K562 (cell line): Measurements from ENCODE around the gene DHCR24. TPM values are rescaled to one million over a fixed set of nuclear protein-coding genes. Genes with fewer than 3 reads are reported as not detected.

Source experiments
- ATAC-seq: fragments of 200-7000 bp; cut with Tn5 transposase; 3 replicates; pipeline ENCODE4 v1.9.1; 2020; ENCODE audit warnings: moderate library complexity
- BruUV-seq: library from RNA; stranded (reverse); fragments of 400-500 nt; replicated peaks from 2 replicates; lab custom pipeline; 2021; lab: Mats Ljungman, UMichigan
- CTCF ChIA-PET: fragments of 300-600 bp; formaldehyde crosslinking; extraction: SDS; loops from one replicate; lab custom pipeline; 2021; ENCODE audit warnings: low intra/inter-chr PET ratio; lab: Yijun Ruan, JAX
- POLR2A ChIA-PET: fragments of 300-600, 350-650 bp; sonication (Branson Sonifier 250); formaldehyde crosslinking; extraction: SDS; loops from one replicate; lab custom pipeline; 2021; ENCODE audit warnings: antibody characterized with exemption, inconsistent platforms; lab: Yijun Ruan, JAX
- DNase-seq, 4 experiments: peaks; one replicate each; pipeline versions ENCODE4 v3.0.0 to v3.0.0-alpha.2; 2011 to 2018; ENCODE audit warnings: low spot score in 3 of 4, mixed read lengths in 3 of 4; ENCODE audit errors: extremely low read depth in 1 of 4
- FAIRE-seq: peaks from 2 replicates; lab custom pipeline; 2011; peaks lifted over from hg19 to GRCh38; lab: Jason Lieb, UNC
- H2AFZ ChIP-seq: 2 replicates; pipeline ENCODE4 v1.6.0; 2011; ENCODE audit warnings: low read depth, low read length, control low read depth, inconsistent platforms
- H3K27ac ChIP-seq: fragments of 200-600 bp; 3 replicates; pipeline ENCODE4 v1.8.0; 2011; ENCODE audit warnings: low read depth, mild to moderate bottlenecking, control low read depth, inconsistent platforms, low read length, moderate library complexity, mixed read lengths; ENCODE audit errors: extremely low read depth
- H3K27me3 ChIP-seq, 2 experiments: fragments of 300-600 bp in 1 of 2; 2 replicates in 1 of 2; 3 replicates in 1 of 2; pipeline versions ENCODE4 v1.6.0 to v1.8.0; 2011; ENCODE audit warnings: inconsistent platforms in 2 of 2, low read length in 2 of 2, mild to moderate bottlenecking in 1 of 2, mixed read lengths in 1 of 2, moderate library complexity in 1 of 2; ENCODE audit not compliant: control insufficient read depth in 2 of 2, insufficient read depth in 2 of 2
- H3K36me3 ChIP-seq: fragments of 300-600 bp; 3 replicates; pipeline ENCODE4 v1.8.0; 2011; ENCODE audit warnings: mild to moderate bottlenecking, low read length, inconsistent platforms; ENCODE audit not compliant: control insufficient read depth, insufficient read depth
- H3K4me1 ChIP-seq, 2 experiments: fragments of 200-600 bp in 1 of 2; replicated peaks in 1 of 2; 2 replicates in 1 of 2; 3 replicates in 1 of 2; pipeline versions ENCODE4 v1.5.1 to v1.8.0; 2011; ENCODE audit warnings: inconsistent platforms in 2 of 2, low read length in 2 of 2, mild to moderate bottlenecking in 1 of 2, mixed read lengths in 1 of 2, moderate library complexity in 1 of 2; ENCODE audit not compliant: control insufficient read depth in 2 of 2, insufficient read depth in 2 of 2
- H3K4me2 ChIP-seq: 2 replicates; pipeline ENCODE4 v1.6.1; 2011; ENCODE audit warnings: low read length, control low read depth, inconsistent platforms, mixed read lengths; ENCODE audit not compliant: insufficient read depth
- H3K4me3 ChIP-seq: fragments of 200-600 bp; sonication (generic), shearing (Covaris generic); 2 replicates; pipeline ENCODE4 v1.5.1; 2016; ENCODE audit warnings: control low read depth, inconsistent platforms
- H3K79me2 ChIP-seq: fragments of 200-600 bp; 3 replicates; pipeline ENCODE4 v1.8.0; 2011; ENCODE audit warnings: low read length, inconsistent platforms; ENCODE audit not compliant: control insufficient read depth, insufficient read depth
- H3K9ac ChIP-seq, 2 experiments: 2 replicates each; pipeline versions ENCODE4 v1.6.0 to v1.6.1; 2011; ENCODE audit warnings: low read depth in 2 of 2, low read length in 2 of 2, control low read depth in 1 of 2, inconsistent platforms in 1 of 2, mild to moderate bottlenecking in 1 of 2, mixed read lengths in 1 of 2; ENCODE audit not compliant: insufficient read depth in 1 of 2
- H3K9me1 ChIP-seq: one replicate; pipeline ENCODE4 v1.6.0; 2011; ENCODE audit warnings: inconsistent platforms, mild to moderate bottlenecking, low read length, moderate library complexity; ENCODE audit not compliant: control insufficient read depth, insufficient read depth
- H3K9me3 ChIP-seq: replicated peaks from 2 replicates; pipeline ENCODE4 v1.5.1; 2011; ENCODE audit warnings: low read depth, low read length, inconsistent platforms; ENCODE audit not compliant: control insufficient read depth, insufficient read depth
- H4K20me1 ChIP-seq: replicated peaks from 2 replicates; pipeline ENCODE4 v1.6.1; 2011; ENCODE audit warnings: low read length, inconsistent platforms, mixed read lengths; ENCODE audit not compliant: control insufficient read depth, insufficient read depth
- CBFA2T2 ChIP-seq: fragments of 450-650 bp; conservative IDR thresholded peaks from 2 replicates; pipeline ENCODE4 v1.6.1; 2017; ENCODE audit warnings: mild to moderate bottlenecking
- FOXK1 ChIP-seq: sonication (generic); formaldehyde crosslinking; IDR thresholded peaks from 2 replicates; pipeline ENCODE4 v1.8.0; 2022; ENCODE audit warnings: missing genetic modification reagents, mild to moderate bottlenecking, borderline replicate concordance
- GATAD2A ChIP-seq: fragments of 450-650 bp; IDR thresholded peaks from 2 replicates; pipeline ENCODE4 v1.6.1; 2017
- HMG20A ChIP-seq: fragments of 450-650 bp; formaldehyde crosslinking; conservative IDR thresholded peaks from 2 replicates; pipeline ENCODE4 v1.4.0; 2020; ENCODE audit warnings: mild to moderate bottlenecking, mixed read lengths
- MTA1 ChIP-seq: fragments of 450-650 bp; IDR thresholded peaks from 2 replicates; pipeline ENCODE4 v1.6.1; 2017; ENCODE audit warnings: borderline replicate concordance
- RBM15 ChIP-seq: fragments of 200-400 bp; formaldehyde crosslinking; IDR thresholded peaks from 2 replicates; pipeline ENCODE4 v1.6.1; 2018; ENCODE audit warnings: mild to moderate bottlenecking, low read length, moderate library complexity; ENCODE audit not compliant: insufficient read depth
- TCF7L2 ChIP-seq: fragments of 150-350 bp; IDR thresholded peaks from 2 replicates; pipeline ENCODE4 v1.6.1; 2016; ENCODE audit warnings: low read depth, mild to moderate bottlenecking, low read length, moderate library complexity
- ZNF232 ChIP-seq: sonication (generic); formaldehyde crosslinking; IDR thresholded peaks from 2 replicates; pipeline ENCODE4 v1.8.0; 2022; ENCODE audit warnings: mild to moderate bottlenecking, missing genetic modification reagents
- WGBS: fragments of 100-300 bp; shearing (Covaris generic); methylation state at CpG from one replicate; pipeline ENCODE4 v1.1.6; 2016; ENCODE audit warnings: low coverage, mixed read lengths; ENCODE audit not compliant: insufficient coverage; ENCODE audit errors: missing lambda C conversion rate; 5-methylcytosine and 5-hydroxymethylcytosine counted together
- in situ Hi-C: fragments of 300-500 bp; cut with MboI; formaldehyde crosslinking; loops from 4 replicates; pipeline ENCODE4 v1.15.0; 2018; ENCODE audit warnings: inconsistent platforms, mixed read lengths
- intact Hi-C: fragments of 100-400 bp; cut with micrococcal nuclease; formaldehyde crosslinking; loops from 2 replicates; pipeline ENCODE4 v1.14.2; 2022
- polyA plus RNA-seq, 8 experiments: library from polyadenylated mRNA; depleted of rRNA in 4 of 8; stranded (reverse) in 5 of 8; unstranded in 3 of 8; fragments of >200 nt; fragmentation: Nextera tagmentation in 2 of 8; fragmentation: Illumina TruSeq in 1 of 8; extraction: Ambion mirVana in 2 of 8; extraction: Trizol in 1 of 8; gene quantifications; 2 replicates each; pipeline versions ENCODE4 v1.2.1 to v1.2.3, GENCODE V29; 2011 to 2014; ENCODE audit warnings: inconsistent platforms in 1 of 8, missing spikeins in 1 of 8
- total RNA-seq, 7 experiments: library from RNA; depleted of rRNA in 6 of 7; stranded (reverse); fragments of >200 nt in 6 of 7; fragmentation: Illumina TruSeq in 2 of 7; extraction: Trizol in 2 of 7; gene quantifications; 2 replicates each; pipeline versions ENCODE4 v1.2.1 to v1.2.3, GENCODE V29; 2011 to 2021; ENCODE audit warnings: low replicate concordance in 1 of 7
- TF ChIP-seq, protein P1 (sequence below): sonication (generic); formaldehyde crosslinking; IDR thresholded peaks from 2 replicates; pipeline ENCODE4 v1.8.1; 2023; ENCODE audit warnings: mild to moderate bottlenecking, missing genetic modification reagents
- TF ChIP-seq, protein P2 (sequence below): fragments of 250-450 bp; sonication (Bioruptor Pico); IDR thresholded peaks from 2 replicates; pipeline ENCODE4 v1.4.0; 2020; ENCODE audit warnings: mild to moderate bottlenecking, moderate library complexity, borderline replicate concordance
- TF ChIP-seq, protein P3 (sequence below): IDR thresholded peaks from 2 replicates; pipeline ENCODE4 v1.6.1; 2016; ENCODE audit warnings: missing genetic modification characterization, missing compliant biosample characterization

Gene DHCR24
- total and polyA plus RNA-seq, 9 of the 15 experiments (the other 6 are each of a cell fraction or from before 2014, with no cell fraction given), result 23.4 to 161 (median 79.9) TPM

DNA sequence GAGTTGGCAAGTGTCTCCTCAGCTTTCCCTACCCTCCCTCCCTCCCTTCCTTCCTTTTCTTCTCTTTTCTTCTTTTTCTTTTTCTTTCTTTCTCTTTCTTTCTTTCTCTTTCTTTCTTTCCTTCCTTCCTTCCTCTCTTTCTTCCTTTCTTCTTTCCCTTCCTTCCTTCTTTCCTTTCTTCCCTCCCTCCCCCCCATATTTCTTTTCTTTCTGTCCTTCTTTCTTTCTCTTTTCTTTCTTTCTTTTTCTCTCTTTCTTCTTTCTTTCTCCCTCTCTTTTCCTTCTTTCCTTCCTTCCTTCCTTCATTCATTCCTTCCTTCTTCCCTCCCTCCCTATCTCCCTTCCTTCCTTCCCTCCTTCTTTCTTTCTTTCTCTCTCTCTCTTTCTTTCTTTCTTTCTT is 67.3 kb downstream of the DHCR24 start:
- BruUV-seq, result no TSS peak
- no peak for FAIRE-seq
- no peak for ATAC-seq

DNA sequence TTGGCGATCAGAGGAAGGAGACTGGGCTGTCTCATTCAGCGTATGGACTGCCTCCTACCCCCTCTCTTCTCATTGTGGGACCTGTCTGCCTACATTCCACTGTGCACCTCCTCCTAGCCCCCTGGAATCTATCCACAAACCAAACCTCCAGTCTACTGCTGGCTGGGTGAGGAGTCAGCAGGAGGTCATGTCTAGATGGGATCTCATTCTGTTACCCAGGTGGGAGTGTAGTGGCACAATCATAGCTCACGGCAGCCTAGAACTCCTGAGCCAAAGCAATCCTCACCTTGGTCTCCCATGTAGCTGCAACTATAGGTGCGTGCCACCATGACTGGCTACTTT is 67.8 kb downstream of the DHCR24 start:
- Histone ChIP-seq H3K4me3 (no peak overlapping the region), H3K9ac (no peak overlapping the region), H3K79me2 (no peaks in the 10 kb centered on the region), H4K20me1 (no peaks in the 10 kb centered on the region), H2AFZ (no peak overlapping the region), H3K4me1 (no peaks in the 10 kb centered on the region), H3K36me3 (no peaks in the 10 kb centered on the region), H3K27ac (no peak overlapping the region), H3K9me3 (no peaks in the 10 kb centered on the region), H3K4me2 (no peak overlapping the region), H3K27me3 (peaks cover 23 to 43% of the 10 kb centered on the region in 2 experiments), H3K9me1 (no peaks in the 10 kb centered on the region)
- in situ Hi-C loops, result no loop called here
- ChIA-PET CTCF (no interaction called here), POLR2A (no interaction called here)
- intact Hi-C loops, result no loop called here
- no TSS peak for BruUV-seq
- ATAC-seq (no peak), FAIRE-seq (no peak), DNase-seq (no peak)
- WGBS, result 3% methylated on average over 4 of the region's 4 CpGs
- TF ChIP-seq, protein P1, sequence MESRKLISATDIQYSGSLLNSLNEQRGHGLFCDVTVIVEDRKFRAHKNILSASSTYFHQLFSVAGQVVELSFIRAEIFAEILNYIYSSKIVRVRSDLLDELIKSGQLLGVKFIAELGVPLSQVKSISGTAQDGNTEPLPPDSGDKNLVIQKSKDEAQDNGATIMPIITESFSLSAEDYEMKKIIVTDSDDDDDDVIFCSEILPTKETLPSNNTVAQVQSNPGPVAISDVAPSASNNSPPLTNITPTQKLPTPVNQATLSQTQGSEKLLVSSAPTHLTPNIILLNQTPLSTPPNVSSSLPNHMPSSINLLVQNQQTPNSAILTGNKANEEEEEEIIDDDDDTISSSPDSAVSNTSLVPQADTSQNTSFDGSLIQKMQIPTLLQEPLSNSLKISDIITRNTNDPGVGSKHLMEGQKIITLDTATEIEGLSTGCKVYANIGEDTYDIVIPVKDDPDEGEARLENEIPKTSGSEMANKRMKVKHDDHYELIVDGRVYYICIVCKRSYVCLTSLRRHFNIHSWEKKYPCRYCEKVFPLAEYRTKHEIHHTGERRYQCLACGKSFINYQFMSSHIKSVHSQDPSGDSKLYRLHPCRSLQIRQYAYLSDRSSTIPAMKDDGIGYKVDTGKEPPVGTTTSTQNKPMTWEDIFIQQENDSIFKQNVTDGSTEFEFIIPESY (CRISPR knock-in tag), result no peak
- TF ChIP-seq TCF7L2 (no peak), MTA1 (no peak), CBFA2T2 (no peak), HMG20A (CRISPR knock-in tag) (no peak), RBM15 (no peak)
- TF ChIP-seq, protein P2, sequence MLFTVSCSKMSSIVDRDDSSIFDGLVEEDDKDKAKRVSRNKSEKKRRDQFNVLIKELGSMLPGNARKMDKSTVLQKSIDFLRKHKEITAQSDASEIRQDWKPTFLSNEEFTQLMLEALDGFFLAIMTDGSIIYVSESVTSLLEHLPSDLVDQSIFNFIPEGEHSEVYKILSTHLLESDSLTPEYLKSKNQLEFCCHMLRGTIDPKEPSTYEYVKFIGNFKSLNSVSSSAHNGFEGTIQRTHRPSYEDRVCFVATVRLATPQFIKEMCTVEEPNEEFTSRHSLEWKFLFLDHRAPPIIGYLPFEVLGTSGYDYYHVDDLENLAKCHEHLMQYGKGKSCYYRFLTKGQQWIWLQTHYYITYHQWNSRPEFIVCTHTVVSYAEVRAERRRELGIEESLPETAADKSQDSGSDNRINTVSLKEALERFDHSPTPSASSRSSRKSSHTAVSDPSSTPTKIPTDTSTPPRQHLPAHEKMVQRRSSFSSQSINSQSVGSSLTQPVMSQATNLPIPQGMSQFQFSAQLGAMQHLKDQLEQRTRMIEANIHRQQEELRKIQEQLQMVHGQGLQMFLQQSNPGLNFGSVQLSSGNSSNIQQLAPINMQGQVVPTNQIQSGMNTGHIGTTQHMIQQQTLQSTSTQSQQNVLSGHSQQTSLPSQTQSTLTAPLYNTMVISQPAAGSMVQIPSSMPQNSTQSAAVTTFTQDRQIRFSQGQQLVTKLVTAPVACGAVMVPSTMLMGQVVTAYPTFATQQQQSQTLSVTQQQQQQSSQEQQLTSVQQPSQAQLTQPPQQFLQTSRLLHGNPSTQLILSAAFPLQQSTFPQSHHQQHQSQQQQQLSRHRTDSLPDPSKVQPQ, result no peak

More for the DNA sequence above, 67.3 kb downstream of the DHCR24 start:
- H3K4me2 ChIP-seq, result no peak overlapping the region
- H3K36me3 ChIP-seq, result no peaks in the 10 kb centered on the region
- ChIA-PET CTCF (no interaction called here), POLR2A (no interaction called here)
- H4K20me1 ChIP-seq, result no peaks in the 10 kb centered on the region
- no peak overlapping the region for H3K9ac ChIP-seq
- H3K9me1 ChIP-seq, result no peaks in the 10 kb centered on the region
- H3K79me2 ChIP-seq, result no peaks in the 10 kb centered on the region
- no peaks in the 10 kb centered on the region for H3K9me3 ChIP-seq
- H3K27ac ChIP-seq, result no peak overlapping the region
- DNase-seq, result no peak
- intact Hi-C loops (loop anchor here (10.0 kb wide), 1 partner anchor 105 kb away; no protein-coding TSS in a partner anchor), in situ Hi-C loops (no loop called here)
- H2AFZ ChIP-seq, result no peak overlapping the region
- no peak for TF ChIP-seq FOXK1 (CRISPR knock-in tag)
- TF ChIP-seq ZNF232, result no peak
- TF ChIP-seq, protein P3, sequence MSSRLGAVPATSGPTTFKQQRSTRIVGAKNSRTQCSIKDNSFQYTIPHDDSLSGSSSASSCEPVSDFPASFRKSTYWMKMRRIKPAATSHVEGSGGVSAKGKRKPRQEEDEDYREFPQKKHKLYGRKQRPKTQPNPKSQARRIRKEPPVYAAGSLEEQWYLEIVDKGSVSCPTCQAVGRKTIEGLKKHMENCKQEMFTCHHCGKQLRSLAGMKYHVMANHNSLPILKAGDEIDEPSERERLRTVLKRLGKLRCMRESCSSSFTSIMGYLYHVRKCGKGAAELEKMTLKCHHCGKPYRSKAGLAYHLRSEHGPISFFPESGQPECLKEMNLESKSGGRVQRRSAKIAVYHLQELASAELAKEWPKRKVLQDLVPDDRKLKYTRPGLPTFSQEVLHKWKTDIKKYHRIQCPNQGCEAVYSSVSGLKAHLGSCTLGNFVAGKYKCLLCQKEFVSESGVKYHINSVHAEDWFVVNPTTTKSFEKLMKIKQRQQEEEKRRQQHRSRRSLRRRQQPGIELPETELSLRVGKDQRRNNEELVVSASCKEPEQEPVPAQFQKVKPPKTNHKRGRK (tag), result peak; percentile 92
- no peak for TF ChIP-seq GATAD2A
- peaks cover 18 to 37% of the 10 kb centered on the region in 2 experiments; a peak in 4 of 5 replicates for H3K27me3 ChIP-seq
- no peak overlapping the region for H3K4me3 ChIP-seq
- no peaks in the 10 kb centered on the region for H3K4me1 ChIP-seq
